HG03175 (cell line): ENCODE results near the gene PLEKHA7.
"Not testable (repeated sequence)": the region's sequence is repeated elsewhere in the genome, so short reads cannot be mapped to it uniquely, and the experiment has no call there.

ENCODE experiments used
- ATAC-seq: cut with Tn5 transposase; IDR thresholded peaks from one replicate; pipeline ENCODE4 v1.9.1; 2021; ENCODE audit warnings: mild to moderate bottlenecking, moderate library complexity; ENCODE audit not compliant: unreplicated experiment

The PLEKHA7 gene

GRCh38 chr11:17012179-17012578 lies 2.0 kb downstream of the PLEKHA7 start:
- no peak for ATAC-seq

GRCh38 chr11:17010851-17011420 lies 3.3 kb downstream of the PLEKHA7 start:
- ATAC-seq: no peak

GRCh38 chr11:17008099-17008498 lies 6.1 kb downstream of the PLEKHA7 start:
- no peak for ATAC-seq

GRCh38 chr11:17005646-17006045 lies 8.6 kb downstream of the PLEKHA7 start:
- no peak for ATAC-seq

DNA sequence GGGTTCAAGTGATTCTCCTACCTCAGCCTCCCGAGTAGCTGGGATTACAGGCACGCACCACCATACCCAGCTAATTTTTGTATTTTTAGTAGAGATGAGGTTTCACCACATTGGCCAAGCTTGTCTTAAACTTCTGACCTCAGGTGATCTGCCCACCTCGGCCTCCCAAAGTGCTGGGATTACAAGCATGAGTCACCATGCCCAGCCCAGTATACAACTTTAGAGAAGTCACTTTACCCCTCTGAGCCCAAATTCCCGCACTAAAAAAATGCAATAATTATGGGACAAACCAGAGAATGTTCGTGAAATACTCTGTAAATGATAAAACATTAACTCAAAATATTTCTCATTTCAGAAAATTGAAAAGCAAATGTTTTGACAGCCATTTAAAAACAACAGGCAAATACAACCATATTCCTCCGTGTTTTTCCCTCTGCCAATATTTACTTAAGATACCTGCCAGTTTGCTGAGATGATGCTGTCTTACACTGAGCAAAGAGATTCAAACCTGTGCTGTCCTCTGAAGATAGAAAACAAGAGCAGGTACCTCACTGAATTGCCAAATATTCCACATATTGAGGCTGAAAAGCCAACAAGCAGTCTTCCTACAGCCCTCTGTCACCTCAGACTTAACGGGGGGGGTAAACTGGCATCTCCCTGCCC lies 9.6 kb downstream of the PLEKHA7 start:
- ATAC-seq: no peak

DNA sequence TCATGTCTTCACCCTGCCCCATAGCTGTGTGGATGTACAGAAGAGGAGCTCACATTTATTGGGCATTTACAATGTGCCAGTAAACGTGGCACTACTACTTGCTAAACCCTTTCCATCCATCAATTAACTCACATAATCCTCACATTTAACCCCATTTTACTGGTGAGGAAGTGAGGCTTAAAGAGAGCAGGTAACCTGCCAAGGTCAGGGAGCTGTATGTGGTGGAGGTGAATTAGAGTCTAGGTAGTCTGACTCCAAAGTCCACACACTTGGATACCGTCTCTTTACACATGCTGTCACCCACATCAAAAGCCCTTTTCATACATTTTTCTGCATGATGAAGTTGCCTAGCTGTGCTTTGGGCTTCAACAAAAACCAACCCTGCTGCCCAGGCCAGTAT lies 10.8 kb downstream of the PLEKHA7 start:
- ATAC-seq: no peak

GRCh38 chr11:17002543-17002942 lies 11.7 kb downstream of the PLEKHA7 start:
- no peak for ATAC-seq

GRCh38 chr11:17001806-17002205 lies 12.4 kb downstream of the PLEKHA7 start:
- ATAC-seq: no peak

DNA sequence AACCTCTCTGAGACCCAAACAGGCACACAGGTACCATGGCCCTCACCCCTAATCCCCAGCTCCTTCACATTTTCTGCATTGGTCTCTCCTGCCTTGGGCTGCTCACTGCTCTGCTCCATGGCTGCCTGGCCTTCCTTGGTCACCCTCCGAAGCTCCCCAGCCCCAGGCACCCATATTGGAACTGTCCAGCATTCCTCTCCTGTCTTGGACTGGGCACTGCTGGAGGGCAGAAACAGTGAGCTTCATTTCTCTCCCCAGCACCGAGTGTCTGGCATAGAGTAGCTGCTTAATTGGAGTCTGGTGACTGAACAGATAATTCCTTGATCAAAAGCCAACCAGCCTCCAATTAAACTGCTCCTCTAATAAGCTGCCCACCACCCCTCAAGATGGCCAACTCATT lies 13.2 kb downstream of the PLEKHA7 start:
- no peak for ATAC-seq

DNA sequence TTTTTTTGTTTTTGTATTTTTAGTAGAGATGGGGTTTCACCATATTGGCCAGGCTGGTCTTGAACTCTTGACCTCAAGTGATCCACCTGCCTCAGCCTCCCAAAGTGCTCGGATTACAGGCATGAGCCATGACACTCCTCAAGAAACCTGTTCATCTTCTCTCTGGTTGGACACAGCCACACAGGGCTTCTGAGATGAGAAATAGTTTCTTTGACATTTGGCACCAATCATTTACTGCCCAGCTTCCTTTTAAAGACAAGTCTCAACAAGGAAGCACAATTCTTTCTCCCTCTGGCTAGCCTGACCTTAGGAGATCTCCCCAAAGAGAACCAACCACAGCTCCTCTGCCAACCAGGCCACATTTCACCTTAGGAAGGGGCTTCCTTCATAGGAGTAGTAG lies 14.0 kb downstream of the PLEKHA7 start:
- ATAC-seq: not testable (repeated sequence)

DNA sequence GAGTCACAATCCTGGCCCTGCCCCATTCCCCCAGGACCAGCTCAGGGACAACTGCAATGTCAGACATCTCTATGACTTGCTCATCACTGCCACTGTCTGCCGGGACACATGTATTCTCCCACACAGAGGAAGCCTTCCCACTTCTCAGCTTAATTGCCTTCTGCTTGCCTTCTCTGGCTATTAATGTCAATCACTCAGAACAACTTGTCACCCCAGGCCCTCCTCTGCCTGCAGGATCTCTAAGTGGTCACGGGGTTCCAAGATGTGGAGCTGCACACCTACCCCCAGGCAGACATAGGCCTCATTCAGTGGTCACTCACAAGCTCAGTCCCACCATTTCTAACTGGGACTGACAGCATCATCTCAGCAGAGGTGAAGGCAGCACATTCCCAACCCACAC lies 15.1 kb downstream of the PLEKHA7 start:
- no peak for ATAC-seq

DNA sequence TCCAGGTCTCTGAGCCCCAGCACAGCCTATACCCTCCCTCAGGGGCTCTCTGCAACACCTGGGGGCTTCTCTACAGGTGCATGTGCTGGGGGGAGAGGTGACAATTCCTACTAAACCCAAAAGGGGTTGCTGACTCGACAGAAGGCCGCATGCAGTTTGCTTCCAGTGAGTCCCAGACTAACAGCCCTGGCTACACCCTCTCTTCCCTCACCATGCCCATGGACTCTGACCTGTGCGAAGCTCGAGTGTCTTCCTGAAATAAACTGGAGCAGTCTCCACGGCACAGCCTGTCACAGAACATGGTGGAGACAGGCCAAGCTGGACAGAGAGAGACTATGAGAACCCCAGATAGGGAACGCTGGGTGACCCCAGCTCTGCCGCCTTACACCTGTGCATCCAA lies 16.6 kb downstream of the PLEKHA7 start:
- ATAC-seq: no peak

DNA sequence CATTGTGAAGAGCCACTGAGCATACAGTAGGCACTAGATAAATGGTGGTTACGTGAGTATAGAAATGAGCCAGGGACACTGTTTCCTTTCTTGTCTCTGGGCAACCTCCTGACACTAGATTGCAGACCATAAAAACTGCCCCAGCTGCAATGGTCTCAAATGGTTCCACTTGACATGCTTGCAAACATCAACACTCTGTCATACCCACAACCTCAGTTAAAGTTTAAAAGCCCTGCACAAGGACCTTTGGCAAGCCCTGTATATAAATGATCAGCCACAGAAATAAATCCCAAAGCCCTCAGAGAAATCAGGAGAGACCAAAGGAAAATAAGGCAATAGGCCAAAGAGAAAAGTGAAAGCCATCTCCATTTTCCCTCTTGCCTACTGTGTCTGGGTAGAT lies 20.7 kb downstream of the PLEKHA7 start:
- ATAC-seq: peak; percentile 65

- no peak for ATAC-seq
These were observed 21.4 kb downstream of the PLEKHA7 start for GRCh38 chr11:16992846-16993245.

- ATAC-seq: no peak
These were observed 24.7 kb downstream of the PLEKHA7 start for GRCh38 chr11:16989554-16989953.

GRCh38 chr11:16987205-16987568 lies 27.0 kb downstream of the PLEKHA7 start:
- ATAC-seq: no peak

- peak; percentile 98 for ATAC-seq
These were observed 27.6 kb downstream of the PLEKHA7 start for GRCh38 chr11:16986434-16987204.

GRCh38 chr11:16985297-16985696 lies 28.9 kb downstream of the PLEKHA7 start:
- ATAC-seq: no peak

DNA sequence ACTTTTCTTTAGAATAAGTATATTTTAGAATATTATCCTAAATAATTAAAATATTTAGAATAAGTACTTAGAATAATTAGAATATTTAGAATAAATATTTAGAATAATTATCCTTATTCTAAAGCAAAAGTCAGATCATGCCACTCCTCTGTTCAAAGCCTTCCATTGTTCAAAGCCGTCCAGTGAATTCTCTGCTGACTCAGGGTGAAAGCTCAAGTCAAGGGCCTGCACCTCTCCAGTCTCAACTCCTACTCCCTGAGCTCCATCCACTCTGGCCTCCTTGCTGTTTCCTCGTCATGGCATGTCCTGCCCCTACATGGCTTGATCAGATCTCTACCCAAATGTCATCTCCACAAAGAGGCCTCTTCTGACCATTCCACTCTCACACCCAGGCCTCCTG lies 30.0 kb downstream of the PLEKHA7 start:
- no peak for ATAC-seq

DNA sequence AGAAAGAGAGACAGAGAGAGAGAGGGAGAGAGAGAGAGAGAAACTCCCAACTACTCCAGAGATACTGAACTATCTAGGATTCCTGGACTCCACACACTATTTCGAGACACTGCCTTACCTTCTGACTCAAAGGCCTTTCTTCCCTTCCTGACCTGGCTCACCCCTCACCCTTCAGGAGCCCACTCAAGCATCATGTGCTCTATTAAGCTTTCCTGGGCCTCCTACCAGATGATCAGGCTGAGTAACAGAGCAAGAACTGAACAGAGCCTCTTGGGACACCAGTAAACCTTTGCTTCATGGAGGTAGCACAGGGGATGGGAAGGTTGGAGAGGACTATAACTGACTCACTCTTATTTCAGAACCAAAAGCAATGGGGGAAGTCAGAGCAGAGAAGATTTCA lies 31.4 kb downstream of the PLEKHA7 start:
- ATAC-seq: no peak

- ATAC-seq: no peak
These were observed 31.9 kb downstream of the PLEKHA7 start for GRCh38 chr11:16982256-16982671.

DNA sequence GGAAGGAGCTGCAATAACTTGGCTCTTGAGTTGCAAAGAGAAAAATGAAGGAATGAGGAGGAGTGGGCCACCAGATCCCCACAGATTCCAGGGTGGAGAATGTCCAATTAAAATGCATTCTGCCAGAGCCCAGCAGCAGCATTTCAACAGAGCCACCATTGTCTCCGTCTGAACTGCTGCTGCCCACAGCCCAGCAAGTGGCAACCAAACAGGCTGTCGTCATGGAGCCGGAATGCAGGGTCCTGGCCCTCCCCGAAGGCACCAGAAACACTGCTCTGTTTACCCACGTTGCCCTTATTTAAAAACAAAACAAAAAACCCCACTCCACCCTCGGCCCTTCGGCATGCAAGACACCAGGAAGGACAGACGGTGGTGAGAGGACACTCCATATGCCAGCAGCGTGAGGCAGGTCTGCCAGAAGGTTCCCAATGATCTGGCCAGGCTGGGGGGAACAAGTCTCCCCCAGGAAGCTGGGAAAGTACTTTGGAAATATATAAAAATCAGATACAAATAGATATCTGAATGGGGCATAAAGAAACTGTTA lies 32.5 kb downstream of the PLEKHA7 start:
- no peak for ATAC-seq
